ENCODE measurements around the gene GABRB1. TPM values are rescaled to one million over a fixed set of nuclear protein-coding genes. Genes with fewer than 3 reads are reported as not detected.

GABRB1 gene
- total RNA-seq, 2 donors from 2014 or later, result not detected

DNA sequence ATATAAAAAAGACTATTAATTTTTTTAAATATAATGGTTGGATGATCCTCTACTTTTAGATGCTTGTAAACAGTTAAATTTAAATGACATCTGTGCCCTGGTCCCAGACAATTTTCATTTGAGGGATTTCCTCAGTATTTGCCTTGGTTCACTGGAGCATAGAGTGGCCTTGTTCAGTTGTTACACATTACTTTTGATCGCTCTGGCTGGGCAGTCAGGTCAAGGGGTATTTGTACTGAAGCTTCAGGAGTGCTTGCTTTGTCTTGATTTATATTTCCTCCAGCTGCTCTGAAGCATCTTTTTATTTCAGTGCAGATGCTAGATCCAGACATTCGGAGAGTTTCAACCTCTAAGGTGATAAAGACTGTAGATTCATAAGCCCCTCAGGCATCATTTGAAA, 382.2 kb downstream of the GABRB1 start:
- Histone ChIP-seq H3K9me3 (no peaks in the 10 kb centered on the region), H3K4me3 (no peak overlapping the region), H3K4me1 (replicated peaks) (no peaks in the 10 kb centered on the region), H3K27ac (no peak overlapping the region), H3K27me3 (replicated peaks; ENCODE audit: insufficient read depth) (no peaks in the 10 kb centered on the region), H3K36me3 (no peaks in the 10 kb centered on the region)
- TF ChIP-seq POLR2A (IDR thresholded peaks at IDR 0.05) (no peak), POLR2AphosphoS5 (IDR thresholded peaks at IDR 0.05) (no peak)
- TF ChIP-seq, protein P1, sequence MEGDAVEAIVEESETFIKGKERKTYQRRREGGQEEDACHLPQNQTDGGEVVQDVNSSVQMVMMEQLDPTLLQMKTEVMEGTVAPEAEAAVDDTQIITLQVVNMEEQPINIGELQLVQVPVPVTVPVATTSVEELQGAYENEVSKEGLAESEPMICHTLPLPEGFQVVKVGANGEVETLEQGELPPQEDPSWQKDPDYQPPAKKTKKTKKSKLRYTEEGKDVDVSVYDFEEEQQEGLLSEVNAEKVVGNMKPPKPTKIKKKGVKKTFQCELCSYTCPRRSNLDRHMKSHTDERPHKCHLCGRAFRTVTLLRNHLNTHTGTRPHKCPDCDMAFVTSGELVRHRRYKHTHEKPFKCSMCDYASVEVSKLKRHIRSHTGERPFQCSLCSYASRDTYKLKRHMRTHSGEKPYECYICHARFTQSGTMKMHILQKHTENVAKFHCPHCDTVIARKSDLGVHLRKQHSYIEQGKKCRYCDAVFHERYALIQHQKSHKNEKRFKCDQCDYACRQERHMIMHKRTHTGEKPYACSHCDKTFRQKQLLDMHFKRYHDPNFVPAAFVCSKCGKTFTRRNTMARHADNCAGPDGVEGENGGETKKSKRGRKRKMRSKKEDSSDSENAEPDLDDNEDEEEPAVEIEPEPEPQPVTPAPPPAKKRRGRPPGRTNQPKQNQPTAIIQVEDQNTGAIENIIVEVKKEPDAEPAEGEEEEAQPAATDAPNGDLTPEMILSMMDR (IDR thresholded peaks at IDR 0.05), result no peak
- DNase-seq (ENCODE audit: low spot score), result no peak
- WGBS, result 39% methylated on average over 2 of the region's 2 CpGs
- intact Hi-C loops (cut with DNase I), result no loop called here

DNA sequence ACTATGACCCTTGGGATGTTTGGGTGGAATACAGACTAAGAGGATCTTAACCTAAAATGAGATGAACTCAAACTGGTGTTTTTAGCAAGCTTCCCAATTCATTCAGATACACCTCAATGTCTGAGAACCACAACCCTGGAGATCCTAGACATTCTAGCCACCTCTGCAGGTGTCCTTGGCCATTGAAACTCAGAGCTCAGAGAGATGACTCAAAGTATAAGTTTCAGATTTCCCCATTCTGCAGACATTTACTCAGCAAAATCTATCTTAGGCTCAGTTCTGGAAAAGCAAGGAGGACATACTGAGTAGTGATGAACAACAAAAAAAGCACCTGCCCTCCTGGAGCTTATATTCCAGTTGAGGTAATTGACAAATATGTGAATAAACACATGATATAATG, 384.4 kb downstream of the GABRB1 start:
- Histone ChIP-seq H3K4me1 (replicated peaks) (no peaks in the 10 kb centered on the region), H3K4me3 (no peak overlapping the region), H3K27me3 (replicated peaks; ENCODE audit: insufficient read depth) (no peaks in the 10 kb centered on the region), H3K27ac (no peak overlapping the region), H3K36me3 (no peaks in the 10 kb centered on the region), H3K9me3 (no peaks in the 10 kb centered on the region)
- intact Hi-C loops (cut with DNase I), result no loop called here
- TF ChIP-seq, protein P1 (IDR thresholded peaks at IDR 0.05), result no peak
- TF ChIP-seq POLR2AphosphoS5 (IDR thresholded peaks at IDR 0.05) (no peak), POLR2A (IDR thresholded peaks at IDR 0.05) (no peak)
- no peak for DNase-seq (ENCODE audit: low spot score)

DNA sequence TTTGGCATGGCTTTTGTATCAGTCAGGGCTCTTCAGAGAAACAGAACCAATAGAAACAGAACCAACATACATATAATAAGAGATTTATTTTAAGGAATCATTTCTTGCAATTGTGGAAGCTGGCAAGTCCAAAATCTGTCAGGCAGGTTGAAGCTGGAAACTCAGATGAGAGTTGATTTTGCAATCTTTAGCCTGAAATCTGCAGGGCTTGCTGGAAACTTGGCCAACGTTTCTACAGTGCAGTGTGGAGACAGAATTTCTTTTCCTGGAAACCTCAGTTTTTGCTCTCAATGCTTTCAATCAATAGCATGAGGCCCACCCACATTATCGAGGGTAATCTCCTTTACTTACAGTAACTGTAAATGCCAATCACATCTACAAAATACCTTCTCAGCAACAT, 386.8 kb downstream of the GABRB1 start:
- TF ChIP-seq POLR2AphosphoS5 (IDR thresholded peaks at IDR 0.05) (no peak), POLR2A (IDR thresholded peaks at IDR 0.05) (no peak)
- TF ChIP-seq, protein P1 (IDR thresholded peaks at IDR 0.05), result no peak
- DNase-seq (ENCODE audit: low spot score), result no peak
- Histone ChIP-seq H3K9me3 (no peaks in the 10 kb centered on the region), H3K4me3 (no peak overlapping the region), H3K4me1 (replicated peaks) (no peaks in the 10 kb centered on the region), H3K27me3 (replicated peaks; ENCODE audit: insufficient read depth) (no peaks in the 10 kb centered on the region), H3K36me3 (no peaks in the 10 kb centered on the region), H3K27ac (no peak overlapping the region)
- 63% methylated on average over 2 of the region's 2 CpGs for WGBS
- intact Hi-C loops (cut with DNase I), result no loop called here

DNA sequence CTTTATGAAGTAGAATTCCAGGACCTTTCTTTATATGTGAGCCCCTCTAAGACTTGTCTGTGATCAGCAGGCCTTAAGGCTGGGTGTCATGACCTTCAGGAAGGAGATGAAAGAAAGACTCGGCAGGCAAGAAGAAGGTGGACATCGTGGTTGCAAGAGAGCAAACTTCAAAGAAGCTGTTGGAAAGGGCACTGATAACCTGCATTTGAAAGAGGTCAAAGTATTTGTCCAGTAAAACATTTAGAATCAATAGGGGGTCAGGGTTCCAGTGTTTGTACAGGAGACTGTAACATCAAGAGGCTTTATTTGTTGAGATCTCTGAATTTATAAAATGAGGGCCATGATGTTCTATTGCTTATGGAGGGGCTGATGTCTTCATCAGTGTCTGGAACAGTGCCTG, 387.9 kb downstream of the GABRB1 start:
- Histone ChIP-seq H3K36me3 (no peaks in the 10 kb centered on the region), H3K4me3 (no peak overlapping the region), H3K27me3 (replicated peaks; ENCODE audit: insufficient read depth) (no peaks in the 10 kb centered on the region), H3K4me1 (replicated peaks) (no peaks in the 10 kb centered on the region), H3K9me3 (no peaks in the 10 kb centered on the region), H3K27ac (no peak overlapping the region)
- TF ChIP-seq, protein P1 (IDR thresholded peaks at IDR 0.05), result no peak
- no peak for TF ChIP-seq POLR2A (IDR thresholded peaks at IDR 0.05)
- no peak for TF ChIP-seq POLR2AphosphoS5 (IDR thresholded peaks at IDR 0.05)
- intact Hi-C loops (cut with DNase I), result no loop called here
- WGBS, result 67% methylated on average over 2 of the region's 2 CpGs
- no peak for DNase-seq (ENCODE audit: low spot score)

DNA sequence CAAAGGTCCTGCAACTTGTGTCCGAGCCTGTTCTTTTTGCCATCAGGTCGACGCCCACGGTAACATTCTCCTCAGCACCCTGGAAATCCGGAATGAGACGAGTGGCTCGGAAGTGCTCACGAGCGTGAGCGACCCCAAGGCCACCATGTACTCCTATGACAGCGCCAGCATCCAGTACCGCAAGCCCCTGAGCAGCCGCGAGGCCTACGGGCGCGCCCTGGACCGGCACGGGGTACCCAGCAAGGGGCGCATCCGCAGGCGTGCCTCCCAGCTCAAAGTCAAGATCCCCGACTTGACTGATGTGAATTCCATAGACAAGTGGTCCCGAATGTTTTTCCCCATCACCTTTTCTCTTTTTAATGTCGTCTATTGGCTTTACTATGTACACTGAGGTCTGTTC, 394.3 kb downstream of the GABRB1 start:
- Histone ChIP-seq H3K4me1 (replicated peaks) (no peaks in the 10 kb centered on the region), H3K9me3 (no peaks in the 10 kb centered on the region), H3K36me3 (no peaks in the 10 kb centered on the region), H3K4me3 (no peak overlapping the region), H3K27me3 (replicated peaks; ENCODE audit: insufficient read depth) (no peaks in the 10 kb centered on the region), H3K27ac (no peak overlapping the region)
- intact Hi-C loops (cut with DNase I), result no loop called here
- TF ChIP-seq POLR2AphosphoS5 (IDR thresholded peaks at IDR 0.05), result no peak
- TF ChIP-seq, protein P1 (IDR thresholded peaks at IDR 0.05), result no peak
- TF ChIP-seq POLR2A (IDR thresholded peaks at IDR 0.05), result no peak
- DNase-seq (ENCODE audit: low spot score), result no peak
- WGBS, result 93% methylated on average over 25 of the region's 25 CpGs

All from prostate gland (tissue), 2 donors.